Measurements from ENCODE around the gene C14orf132. TPM values are rescaled to one million over a fixed set of nuclear protein-coding genes. Genes with fewer than 3 reads are reported as not detected.

C14orf132 gene
- total RNA-seq, 4 donors from 2014 or later = 3.0 to 13.5 (median 3.9) TPM

DNA sequence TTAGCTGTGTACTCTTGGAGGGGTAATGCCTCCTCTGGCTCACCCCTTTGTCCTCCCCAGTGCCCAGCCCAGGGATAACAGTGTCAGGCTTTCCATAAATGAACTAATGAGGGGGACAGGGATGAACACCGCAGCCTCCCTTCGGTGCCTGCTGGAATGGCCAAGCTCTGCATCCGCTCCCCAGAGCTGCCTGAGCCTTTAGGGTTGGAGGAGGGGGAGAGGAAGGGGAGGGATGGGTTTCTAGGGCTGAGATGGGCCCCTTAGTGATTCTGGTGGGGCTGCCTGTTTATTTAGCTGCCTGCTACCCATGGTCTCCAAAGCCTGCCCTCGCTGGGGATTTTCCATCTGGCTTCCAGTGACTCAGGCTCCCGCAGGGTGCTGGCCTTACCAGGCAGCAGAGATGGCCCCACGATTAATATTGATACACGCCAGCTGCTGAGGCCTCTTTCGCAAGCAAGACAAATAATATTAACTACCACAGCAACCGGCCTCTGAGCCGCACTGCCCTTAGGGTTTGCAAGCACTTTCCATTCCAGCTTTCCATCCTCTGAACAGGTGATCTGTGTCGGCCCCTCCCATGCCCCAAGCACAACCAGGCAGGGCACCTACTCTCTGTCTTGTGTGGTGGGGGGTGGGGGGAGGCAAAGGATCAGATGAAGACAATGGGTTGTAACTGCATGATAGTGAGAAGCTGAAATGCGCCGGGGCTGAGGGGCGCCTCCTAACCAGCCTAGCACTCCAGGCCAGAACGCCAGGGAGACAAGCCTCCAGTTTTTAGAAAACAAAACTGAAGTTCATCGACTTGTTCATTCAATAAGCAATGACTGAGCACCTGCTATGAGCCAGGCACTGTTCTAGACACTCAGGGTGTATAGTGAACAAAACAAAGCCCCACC is 56.7 kb downstream of the C14orf132 start:
- intact Hi-C loops (cut with DNase I) = loop anchor here (5.0 kb wide), 1 partner anchor 94 kb away; no protein-coding TSS in a partner anchor
- no peak for TF ChIP-seq POLR2A (IDR thresholded peaks at IDR 0.05)
- no peak for TF ChIP-seq CTCF (IDR thresholded peaks at IDR 0.05)
- peaks cover 0 to 7% (median 0%) of the 10 kb centered on the region in 4 donors for H3K27me3 ChIP-seq
- WGBS, 2 donors = 7 to 22% methylated on average over 3 to 6 of the region's 16 CpGs
- no peaks in the 10 kb centered on the region for H3K9me3 ChIP-seq
- no peaks in the 10 kb centered on the region for H3K36me3 ChIP-seq
- peaks cover 13 to 41% (median 22%) of the 10 kb centered on the region in 3 donors for H3K4me1 ChIP-seq
- no peak for DNase-seq
- no peak overlapping the region for H3K4me3 ChIP-seq
- H3K27ac ChIP-seq = peak overlapping the region; percentile 50 to 73 (median 66)

GRCh38 chr14:96096639-96097610 is 57.8 kb downstream of the C14orf132 start:
- intact Hi-C loops (cut with DNase I) = loop anchor here (5.0 kb wide), 1 partner anchor 95 kb away; no protein-coding TSS in a partner anchor
- DNase-seq = no peak
- peaks cover 13 to 39% (median 22%) of the 10 kb centered on the region in 3 donors for H3K4me1 ChIP-seq
- no peaks in the 10 kb centered on the region for H3K9me3 ChIP-seq
- peaks cover 0 to 7% (median 0%) of the 10 kb centered on the region in 4 donors for H3K27me3 ChIP-seq
- 50 to 70% methylated on average over 6 to 7 of the region's 12 CpGs for WGBS, 2 donors
- H3K4me3 ChIP-seq = no peak overlapping the region
- TF ChIP-seq CTCF (IDR thresholded peaks at IDR 0.05) = no peak
- TF ChIP-seq POLR2A (IDR thresholded peaks at IDR 0.05) = no peak
- H3K36me3 ChIP-seq = no peaks in the 10 kb centered on the region
- H3K27ac ChIP-seq = peak overlapping the region in 2 of 4 donors; percentile 66 to 67

GRCh38 chr14:96097752-96098151 is 58.6 kb downstream of the C14orf132 start:
- intact Hi-C loops (cut with DNase I) = loop anchor here (5.0 kb wide), 1 partner anchor 95 kb away; no protein-coding TSS in a partner anchor
- Histone ChIP-seq H3K36me3 (no peaks in the 10 kb centered on the region), H3K27me3 (peaks cover 0 to 7% (median 0%) of the 10 kb centered on the region in 4 donors), H3K9me3 (no peaks in the 10 kb centered on the region), H3K4me3 (no peak overlapping the region), H3K27ac (no peak overlapping the region), H3K4me1 (peaks cover 13 to 39% (median 22%) of the 10 kb centered on the region in 3 donors)
- DNase-seq = no peak
- no peak for TF ChIP-seq POLR2A (IDR thresholded peaks at IDR 0.05)
- no peak for TF ChIP-seq CTCF (IDR thresholded peaks at IDR 0.05)
- 65 to 77% methylated on average over 6 to 7 of the region's 7 CpGs for WGBS, 2 donors

- intact Hi-C loops (cut with DNase I) = loop anchor here (5.0 kb wide), 1 partner anchor 96 kb away; no protein-coding TSS in a partner anchor
- WGBS, 2 donors = 42 to 51% methylated on average over 5 to 6 of the region's 6 CpGs
Measured at GRCh38 chr14:96098309-96098998, 59.3 kb downstream of the C14orf132 start.

More at GRCh38 chr14:96098309-96098998, 59.3 kb downstream of the C14orf132 start:
- Histone ChIP-seq H3K4me3 (no peak overlapping the region), H3K4me1 (peaks cover 13 to 39% (median 22%) of the 10 kb centered on the region in 3 donors), H3K9me3 (no peaks in the 10 kb centered on the region), H3K36me3 (no peaks in the 10 kb centered on the region), H3K27me3 (peaks cover 0 to 7% (median 0%) of the 10 kb centered on the region in 4 donors), H3K27ac (no peak overlapping the region)
- TF ChIP-seq CTCF (IDR thresholded peaks at IDR 0.05) (peak in 5 of 6 experiments; percentile 64 to 88 (median 74)), POLR2A (IDR thresholded peaks at IDR 0.05) (no peak)
- DNase-seq = no peak

Data from esophagus squamous epithelium (tissue), 5 donors.